Measurements from ENCODE around the gene RFX8.
"Not testable (repeated sequence)": the region's sequence is repeated elsewhere in the genome, so short reads cannot be mapped to it uniquely, and the experiment has no call there.

The RFX8 gene

GRCh38 chr2:101463911-101464641, 10.8 kb downstream of the RFX8 start:
- TF ChIP-seq CTCF (IDR thresholded peaks at IDR 0.05; ENCODE audit: low read depth, low read length, missing control alignments), result no peak
- no peak for DNase-seq (ENCODE audit: low read depth)
- no peak overlapping the region for H3K4me3 ChIP-seq (ENCODE audit: low read depth, low read length)

DNA sequence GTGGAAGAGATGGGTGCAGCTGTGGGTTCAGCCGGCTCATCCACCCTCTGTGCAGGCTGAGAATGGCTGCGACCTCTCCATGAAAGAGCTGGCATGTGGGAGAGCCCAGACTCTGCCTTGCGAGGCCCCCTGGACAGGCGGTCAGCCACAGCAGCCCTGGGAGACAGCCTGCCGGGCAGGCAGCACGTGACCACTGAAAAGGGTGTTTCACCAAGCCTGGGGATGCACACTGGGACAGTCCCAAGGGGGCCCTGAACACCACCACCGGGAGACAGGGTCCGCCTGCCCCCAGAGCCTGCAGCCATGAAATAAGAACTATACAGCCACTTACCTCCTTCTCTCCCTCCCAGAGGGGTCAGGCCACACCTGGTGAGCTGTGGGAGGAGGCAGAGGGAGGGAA, 11.5 kb downstream of the RFX8 start:
- DNase-seq (ENCODE audit: low read depth), result no peak
- no peak overlapping the region for H3K4me3 ChIP-seq (ENCODE audit: low read depth, low read length)
- no peak for TF ChIP-seq CTCF (IDR thresholded peaks at IDR 0.05; ENCODE audit: low read depth, low read length, missing control alignments)

GRCh38 chr2:101461381-101461780, 13.5 kb downstream of the RFX8 start:
- no peak for TF ChIP-seq CTCF (IDR thresholded peaks at IDR 0.05; ENCODE audit: low read depth, low read length, missing control alignments)
- H3K4me3 ChIP-seq (ENCODE audit: low read depth, low read length), result no peak overlapping the region
- no peak for DNase-seq (ENCODE audit: low read depth)

- not testable (repeated sequence) for H3K4me3 ChIP-seq (ENCODE audit: low read depth, low read length); DNase-seq (ENCODE audit: low read depth)
Observed at GRCh38 chr2:101454408-101454807, 20.5 kb downstream of the RFX8 start.

- TF ChIP-seq CTCF (IDR thresholded peaks at IDR 0.05; ENCODE audit: low read depth, low read length, missing control alignments), result no peak
- H3K4me3 ChIP-seq (ENCODE audit: low read depth, low read length), result no peak overlapping the region
- DNase-seq (ENCODE audit: low read depth), result no peak
Observed at GRCh38 chr2:101450965-101451364, 23.9 kb downstream of the RFX8 start.

DNA sequence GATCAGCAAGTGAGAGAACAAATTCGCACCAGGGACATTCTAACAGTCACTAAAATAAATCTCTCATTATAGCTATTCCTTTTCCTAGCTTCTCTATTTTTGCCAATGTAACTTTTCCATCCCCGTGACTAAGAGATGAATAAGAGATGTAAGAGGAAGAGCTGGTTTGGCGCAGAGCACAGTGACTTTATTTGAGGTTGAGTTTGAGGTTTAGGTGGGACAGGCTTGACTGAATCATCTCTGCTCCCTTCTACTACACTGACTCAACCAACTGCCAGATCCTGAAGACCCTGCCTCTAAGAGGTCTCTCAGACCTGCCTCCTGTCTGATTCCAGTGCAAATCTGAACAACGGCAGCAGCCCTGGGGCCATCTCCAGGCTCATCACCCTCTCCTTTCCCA, 28.0 kb downstream of the RFX8 start:
- DNase-seq (ENCODE audit: low read depth), result no peak
- no peak overlapping the region for H3K4me3 ChIP-seq (ENCODE audit: low read depth, low read length)
- TF ChIP-seq CTCF (IDR thresholded peaks at IDR 0.05; ENCODE audit: low read depth, low read length, missing control alignments), result no peak

DNA sequence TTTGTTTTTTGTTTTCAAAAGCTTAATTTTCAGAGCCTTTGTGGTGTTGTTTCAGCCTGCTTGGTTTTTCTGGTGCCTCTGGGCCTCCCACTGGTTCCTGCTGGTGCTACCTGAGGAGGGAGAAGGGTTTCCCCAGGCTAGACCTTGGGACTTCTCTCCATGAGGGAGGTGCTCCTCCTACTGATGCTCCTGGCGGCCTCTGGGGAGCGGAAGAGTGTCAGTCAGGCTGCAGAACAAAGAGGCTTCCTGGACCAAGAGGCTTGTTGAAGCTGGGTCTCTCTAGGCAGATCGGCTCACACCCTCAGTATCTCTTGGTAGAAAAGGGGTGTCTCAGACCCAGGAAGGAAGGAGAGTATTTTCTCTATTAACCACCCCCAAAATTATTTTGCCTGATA, 32.2 kb downstream of the RFX8 start:
- no peak for TF ChIP-seq CTCF (IDR thresholded peaks at IDR 0.05; ENCODE audit: low read depth, low read length, missing control alignments)
- DNase-seq (ENCODE audit: low read depth), result no peak
- H3K4me3 ChIP-seq (ENCODE audit: low read depth, low read length), result no peak overlapping the region
